Measurements from ENCODE around the gene CSAD. TPM values are rescaled to one million over a fixed set of nuclear protein-coding genes. Genes with fewer than 3 reads are reported as not detected.

The CSAD gene
- total RNA-seq, 1 donor from 2014 or later = 44.9 TPM

GRCh38 chr12:53143355-53143754 lies 37.4 kb downstream of the CSAD start:
- H3K36me3 ChIP-seq = no peaks in the 10 kb centered on the region
- H3K4me3 ChIP-seq = no peak overlapping the region
- H3K27me3 ChIP-seq = no peaks in the 10 kb centered on the region
- no peak for DNase-seq (ENCODE audit: extremely low spot score in 2 of 2)
- H3K4me1 ChIP-seq = no peaks in the 10 kb centered on the region
- intact Hi-C loops (cut with DNase I) = no loop called here
- no peak overlapping the region for H3K27ac ChIP-seq
- TF ChIP-seq POLR2A (IDR thresholded peaks at IDR 0.05) = no peak
- no peak for TF ChIP-seq POLR2AphosphoS5 (IDR thresholded peaks at IDR 0.05; ENCODE audit: insufficient read depth in 1 of 2, low read depth in 1 of 2)
- no peak for TF ChIP-seq CTCF (IDR thresholded peaks at IDR 0.05)
- no peaks in the 10 kb centered on the region for H3K9me3 ChIP-seq

- no peak overlapping the region for H3K27ac ChIP-seq
- no peak overlapping the region for H3K4me3 ChIP-seq
- H3K4me1 ChIP-seq = no peaks in the 10 kb centered on the region
- H3K9me3 ChIP-seq = no peaks in the 10 kb centered on the region
- intact Hi-C loops (cut with DNase I) = no loop called here
- DNase-seq (ENCODE audit: extremely low spot score in 2 of 2) = no peak
- no peaks in the 10 kb centered on the region for H3K36me3 ChIP-seq
- no peaks in the 10 kb centered on the region for H3K27me3 ChIP-seq
- TF ChIP-seq CTCF (IDR thresholded peaks at IDR 0.05) = no peak
- TF ChIP-seq POLR2AphosphoS5 (IDR thresholded peaks at IDR 0.05; ENCODE audit: insufficient read depth in 1 of 2, low read depth in 1 of 2) = no peak
- no peak for TF ChIP-seq POLR2A (IDR thresholded peaks at IDR 0.05)
These were observed 47.0 kb downstream of the CSAD start for GRCh38 chr12:53133722-53134121.

- DNase-seq (ENCODE audit: extremely low spot score in 2 of 2) = no peak
- Histone ChIP-seq H3K36me3 (no peaks in the 10 kb centered on the region), H3K9me3 (no peaks in the 10 kb centered on the region), H3K4me1 (no peaks in the 10 kb centered on the region), H3K27me3 (no peaks in the 10 kb centered on the region), H3K27ac (no peak overlapping the region), H3K4me3 (no peak overlapping the region)
- TF ChIP-seq POLR2A (IDR thresholded peaks at IDR 0.05) = no peak
- TF ChIP-seq POLR2AphosphoS5 (IDR thresholded peaks at IDR 0.05; ENCODE audit: insufficient read depth in 1 of 2, low read depth in 1 of 2) = no peak
- TF ChIP-seq CTCF (IDR thresholded peaks at IDR 0.05) = no peak
- intact Hi-C loops (cut with DNase I) = no loop called here
These were observed 48.9 kb downstream of the CSAD start for GRCh38 chr12:53131844-53132243.

- no peak for DNase-seq (ENCODE audit: extremely low spot score in 2 of 2)
These were observed 51.8 kb downstream of the CSAD start for GRCh38 chr12:53128780-53129569.

More at GRCh38 chr12:53128780-53129569, 51.8 kb downstream of the CSAD start:
- H3K36me3 ChIP-seq = no peaks in the 10 kb centered on the region
- H3K27me3 ChIP-seq = no peaks in the 10 kb centered on the region
- TF ChIP-seq POLR2A (IDR thresholded peaks at IDR 0.05) (no peak), CTCF (IDR thresholded peaks at IDR 0.05) (no peak), POLR2AphosphoS5 (IDR thresholded peaks at IDR 0.05; ENCODE audit: insufficient read depth in 1 of 2, low read depth in 1 of 2) (no peak)
- intact Hi-C loops (cut with DNase I) = no loop called here
- no peak overlapping the region for H3K27ac ChIP-seq
- no peak overlapping the region for H3K4me3 ChIP-seq
- no peaks in the 10 kb centered on the region for H3K9me3 ChIP-seq
- H3K4me1 ChIP-seq = no peaks in the 10 kb centered on the region
